K562 (cell line): ENCODE results near the gene BRPF1. TPM values are rescaled to one million over a fixed set of nuclear protein-coding genes. Genes with fewer than 3 reads are reported as not detected.

Experiments used
- EHMT2 ChIP-seq: fragments of 450-650 bp; IDR thresholded peaks from 2 replicates; pipeline ENCODE4 v1.6.1; 2018; ENCODE audit warnings: antibody characterized with exemption
- ELF4 ChIP-seq: fragments of 450-650 bp; formaldehyde crosslinking; IDR thresholded peaks from 2 replicates; pipeline ENCODE4 v1.4.0; 2022; ENCODE audit warnings: missing genetic modification characterization
- EWSR1 ChIP-seq: fragments of 450-650 bp; IDR thresholded peaks from 2 replicates; pipeline ENCODE4 v1.6.1; 2018; ENCODE audit warnings: borderline replicate concordance, mild to moderate bottlenecking, low read depth, moderate library complexity; ENCODE audit not compliant: partially characterized antibody
- GMEB1 ChIP-seq: fragments of 250-450 bp; sonication (Bioruptor Pico); IDR thresholded peaks from 2 replicates; pipeline ENCODE4 v1.4.0; 2020; ENCODE audit warnings: mild to moderate bottlenecking
- HDGF ChIP-seq: fragments of 450-650 bp; IDR thresholded peaks from 2 replicates; pipeline ENCODE4 v1.6.1; 2016
- MAFK ChIP-seq: IDR thresholded peaks from 2 replicates; pipeline ENCODE4 v1.6.1; 2011; ENCODE audit warnings: low read length, improper control_type of control experiment
- MCM7 ChIP-seq, 2 experiments: fragments of 450-650 bp; IDR thresholded peaks; 2 replicates each; pipeline ENCODE4 v1.6.1; 2016 to 2018
- SP1 ChIP-seq: sonication (generic); formaldehyde crosslinking; IDR thresholded peaks from 2 replicates; pipeline ENCODE4 v1.8.1; 2022; ENCODE audit warnings: mild to moderate bottlenecking, missing genetic modification reagents
- SUPT5H ChIP-seq: fragments of 450-650 bp; IDR thresholded peaks from 2 replicates; pipeline ENCODE4 v1.6.1; 2016
- TAF7 ChIP-seq: fragments of 450-650 bp; IDR thresholded peaks from 2 replicates; pipeline ENCODE4 v1.6.1; 2016; ENCODE audit warnings: missing genetic modification characterization, missing compliant biosample characterization
- TAL1 ChIP-seq: fragments of 450-650 bp; IDR thresholded peaks from 2 replicates; pipeline ENCODE4 v1.6.1; 2016; ENCODE audit warnings: mild to moderate bottlenecking
- ZNF830 ChIP-seq: fragments of 250-450 bp; sonication (Bioruptor Pico); IDR thresholded peaks from 2 replicates; pipeline ENCODE4 v1.5.0; 2021; ENCODE audit warnings: mild to moderate bottlenecking
- polyA plus RNA-seq, 8 experiments: library from polyadenylated mRNA; depleted of rRNA in 4 of 8; stranded (reverse) in 5 of 8; unstranded in 3 of 8; fragments of >200 nt; fragmentation: Nextera tagmentation in 2 of 8; fragmentation: Illumina TruSeq in 1 of 8; extraction: Ambion mirVana in 2 of 8; extraction: Trizol in 1 of 8; gene quantifications; 2 replicates each; pipeline versions ENCODE4 v1.2.1 to v1.2.3, GENCODE V29; 2011 to 2014; ENCODE audit warnings: inconsistent platforms in 1 of 8, missing spikeins in 1 of 8
- total RNA-seq, 7 experiments: library from RNA; depleted of rRNA in 6 of 7; stranded (reverse); fragments of >200 nt in 6 of 7; fragmentation: Illumina TruSeq in 2 of 7; extraction: Trizol in 2 of 7; gene quantifications; 2 replicates each; pipeline versions ENCODE4 v1.2.1 to v1.2.3, GENCODE V29; 2011 to 2021; ENCODE audit warnings: low replicate concordance in 1 of 7
- TF ChIP-seq, protein P1 (sequence below): sonication (generic); formaldehyde crosslinking; IDR thresholded peaks from 2 replicates; pipeline ENCODE4 v1.8.1; 2022; ENCODE audit warnings: missing genetic modification reagents
- TF ChIP-seq, protein P2 (sequence below): sonication (generic); formaldehyde crosslinking; IDR thresholded peaks from 2 replicates; pipeline ENCODE4 v1.8.1; 2023; ENCODE audit warnings: mild to moderate bottlenecking, missing genetic modification reagents, moderate library complexity

BRPF1 gene
- total and polyA plus RNA-seq, 9 of the 15 experiments (the other 6 are each of a cell fraction or from before 2014, with no cell fraction given) = 1.1 to 40.2 (median 23.5) TPM

GRCh38 chr3:9769012-9769411 lies 37.5 kb downstream of the BRPF1 start (continued):
- TF ChIP-seq EWSR1 (no peak), ZNF830 (no peak), ELF4 (CRISPR knock-in tag) (peak; percentile 66; the same call in 1 of the 2 replicates), EHMT2 (0 out of 2 replicates have a peak, but pooled peaks have one; percentile 27), GMEB1 (CRISPR knock-in tag) (no peak), SUPT5H (peak; percentile 49; the same call in 1 of the 2 replicates), HDGF (0 out of 2 replicates have a peak, but pooled peaks have one; percentile 56), MAFK (no peak), TAL1 (no peak), TAF7 (no peak), MCM7 (IDR thresholded peaks at IDR 0.05) (no peak), SP1 (CRISPR knock-in tag) (no peak)
- TF ChIP-seq, protein P1, sequence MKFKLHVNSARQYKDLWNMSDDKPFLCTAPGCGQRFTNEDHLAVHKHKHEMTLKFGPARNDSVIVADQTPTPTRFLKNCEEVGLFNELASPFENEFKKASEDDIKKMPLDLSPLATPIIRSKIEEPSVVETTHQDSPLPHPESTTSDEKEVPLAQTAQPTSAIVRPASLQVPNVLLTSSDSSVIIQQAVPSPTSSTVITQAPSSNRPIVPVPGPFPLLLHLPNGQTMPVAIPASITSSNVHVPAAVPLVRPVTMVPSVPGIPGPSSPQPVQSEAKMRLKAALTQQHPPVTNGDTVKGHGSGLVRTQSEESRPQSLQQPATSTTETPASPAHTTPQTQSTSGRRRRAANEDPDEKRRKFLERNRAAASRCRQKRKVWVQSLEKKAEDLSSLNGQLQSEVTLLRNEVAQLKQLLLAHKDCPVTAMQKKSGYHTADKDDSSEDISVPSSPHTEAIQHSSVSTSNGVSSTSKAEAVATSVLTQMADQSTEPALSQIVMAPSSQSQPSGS (CRISPR knock-in tag) = no peak
- TF ChIP-seq, protein P2, sequence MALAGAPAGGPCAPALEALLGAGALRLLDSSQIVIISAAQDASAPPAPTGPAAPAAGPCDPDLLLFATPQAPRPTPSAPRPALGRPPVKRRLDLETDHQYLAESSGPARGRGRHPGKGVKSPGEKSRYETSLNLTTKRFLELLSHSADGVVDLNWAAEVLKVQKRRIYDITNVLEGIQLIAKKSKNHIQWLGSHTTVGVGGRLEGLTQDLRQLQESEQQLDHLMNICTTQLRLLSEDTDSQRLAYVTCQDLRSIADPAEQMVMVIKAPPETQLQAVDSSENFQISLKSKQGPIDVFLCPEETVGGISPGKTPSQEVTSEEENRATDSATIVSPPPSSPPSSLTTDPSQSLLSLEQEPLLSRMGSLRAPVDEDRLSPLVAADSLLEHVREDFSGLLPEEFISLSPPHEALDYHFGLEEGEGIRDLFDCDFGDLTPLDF (CRISPR knock-in tag) = no peak
- TF ChIP-seq, all 486 proteins: peak for 8
